Neural crest cell (in vitro differentiated cells): Measurements from ENCODE around the gene LRTM2. TPM values are rescaled to one million over a fixed set of nuclear protein-coding genes. Genes with fewer than 3 reads are reported as not detected.

Experiments
- DNase-seq: peaks from one replicate; pipeline ENCODE4 v3.0.0; 2021; ENCODE audit warnings: low read depth, mixed read lengths, low spot score
- H3K27ac Mint-ChIP-seq: one replicate; pipeline ENCODE4 v1.8.0; 2021; ENCODE audit warnings: mild to moderate bottlenecking, mixed read lengths; ENCODE audit not compliant: unreplicated experiment
- H3K27me3 Mint-ChIP-seq: 2 replicates; pipeline ENCODE4 v1.8.0; 2021; ENCODE audit warnings: low read depth, mild to moderate bottlenecking, mixed read lengths
- H3K36me3 Mint-ChIP-seq: 2 replicates; pipeline ENCODE4 v1.8.0; 2021; ENCODE audit warnings: low read depth, mild to moderate bottlenecking, mixed read lengths
- H3K4me1 Mint-ChIP-seq: 2 replicates; pipeline ENCODE4 v1.8.0; 2021; ENCODE audit warnings: mixed read lengths
- H3K4me3 Mint-ChIP-seq: one replicate; pipeline ENCODE4 v1.8.0; 2021; ENCODE audit warnings: mild to moderate bottlenecking, mixed read lengths
- H3K9me3 Mint-ChIP-seq: 2 replicates; pipeline ENCODE4 v1.8.0; 2021; ENCODE audit warnings: mixed read lengths
- total RNA-seq: library from RNA; stranded (reverse); gene quantifications from 2 replicates; pipeline ENCODE4 v1.2.1, GENCODE V29; 2021
- TF ChIP-seq, protein P1 (sequence below): fragments of 200-600 bp; sonication (generic); conservative IDR thresholded peaks from 2 replicates; pipeline ENCODE4 v1.5.0; 2021; ENCODE audit warnings: antibody characterized with exemption, mild to moderate bottlenecking

The LRTM2 gene
- total RNA-seq, 1 donor from 2014 or later: 0.19 TPM

DNA sequence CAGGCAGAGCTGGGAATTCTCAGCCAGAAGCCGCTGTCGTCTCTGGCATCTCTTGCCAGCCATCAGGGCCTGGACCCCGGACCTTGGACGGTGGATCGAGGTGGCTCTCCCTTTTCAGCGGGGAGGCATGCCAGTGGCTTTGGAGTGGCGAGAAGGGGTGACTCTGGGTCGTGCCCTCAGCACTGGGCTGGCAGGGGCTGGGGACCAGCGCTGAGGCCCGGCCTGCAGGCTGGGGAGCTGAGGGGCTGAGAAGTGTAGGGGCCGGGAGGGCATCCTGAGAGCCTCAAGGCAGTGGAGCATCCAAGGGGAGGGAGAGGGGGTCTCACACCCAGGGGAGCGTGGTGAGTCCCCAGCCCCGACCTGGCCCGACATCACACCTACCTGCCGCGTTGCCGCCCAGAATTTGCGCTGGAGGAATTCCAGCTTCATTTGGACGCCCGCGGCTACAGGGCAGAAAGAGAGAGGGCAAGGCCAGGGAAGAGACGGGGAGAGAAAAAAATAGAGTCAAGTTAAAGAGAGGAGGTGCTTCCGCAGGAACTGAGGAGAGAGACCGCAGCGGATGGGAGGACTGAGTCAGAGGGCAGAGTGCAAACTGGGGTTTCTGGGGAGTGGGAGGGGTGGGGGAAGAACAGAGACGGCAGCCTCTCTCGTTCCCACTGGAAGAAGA, 9.0 kb upstream of the LRTM2 start:
- TF ChIP-seq, protein P1, sequence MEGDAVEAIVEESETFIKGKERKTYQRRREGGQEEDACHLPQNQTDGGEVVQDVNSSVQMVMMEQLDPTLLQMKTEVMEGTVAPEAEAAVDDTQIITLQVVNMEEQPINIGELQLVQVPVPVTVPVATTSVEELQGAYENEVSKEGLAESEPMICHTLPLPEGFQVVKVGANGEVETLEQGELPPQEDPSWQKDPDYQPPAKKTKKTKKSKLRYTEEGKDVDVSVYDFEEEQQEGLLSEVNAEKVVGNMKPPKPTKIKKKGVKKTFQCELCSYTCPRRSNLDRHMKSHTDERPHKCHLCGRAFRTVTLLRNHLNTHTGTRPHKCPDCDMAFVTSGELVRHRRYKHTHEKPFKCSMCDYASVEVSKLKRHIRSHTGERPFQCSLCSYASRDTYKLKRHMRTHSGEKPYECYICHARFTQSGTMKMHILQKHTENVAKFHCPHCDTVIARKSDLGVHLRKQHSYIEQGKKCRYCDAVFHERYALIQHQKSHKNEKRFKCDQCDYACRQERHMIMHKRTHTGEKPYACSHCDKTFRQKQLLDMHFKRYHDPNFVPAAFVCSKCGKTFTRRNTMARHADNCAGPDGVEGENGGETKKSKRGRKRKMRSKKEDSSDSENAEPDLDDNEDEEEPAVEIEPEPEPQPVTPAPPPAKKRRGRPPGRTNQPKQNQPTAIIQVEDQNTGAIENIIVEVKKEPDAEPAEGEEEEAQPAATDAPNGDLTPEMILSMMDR: no peak
- Mint-ChIP-seq H3K4me1 (peaks cover 39% of the 10 kb centered on the region), H3K27me3 (no peaks in the 10 kb centered on the region), H3K36me3 (no peaks in the 10 kb centered on the region), H3K27ac (no peak overlapping the region), H3K9me3 (no peaks in the 10 kb centered on the region), H3K4me3 (no peak overlapping the region)
- DNase-seq: no peak

DNA sequence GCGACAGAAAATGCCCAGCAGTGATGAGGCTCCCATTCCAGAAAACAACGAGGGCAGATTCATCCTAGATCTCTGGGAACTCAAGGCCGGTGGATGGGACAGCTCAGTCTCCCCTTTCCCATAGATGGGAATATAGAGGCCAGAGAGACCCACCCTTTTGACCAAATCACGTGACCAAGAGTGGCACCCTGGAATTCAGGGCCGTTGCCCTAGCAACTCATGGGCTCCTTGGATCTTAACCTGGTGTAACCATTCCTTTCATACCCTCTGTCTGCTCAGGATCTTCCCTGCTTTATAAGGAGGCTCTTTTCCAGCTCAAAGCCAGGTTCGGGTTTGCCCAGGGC, 8.4 kb upstream of the LRTM2 start:
- TF ChIP-seq, protein P1: no peak
- H3K36me3 Mint-ChIP-seq: peaks cover 2% of the 10 kb centered on the region
- no peak overlapping the region for H3K27ac Mint-ChIP-seq
- H3K27me3 Mint-ChIP-seq: no peaks in the 10 kb centered on the region
- peaks cover 44% of the 10 kb centered on the region for H3K4me1 Mint-ChIP-seq
- no peak for DNase-seq
- H3K4me3 Mint-ChIP-seq: no peak overlapping the region
- no peaks in the 10 kb centered on the region for H3K9me3 Mint-ChIP-seq

- TF ChIP-seq, protein P1: no peak
- H3K27ac Mint-ChIP-seq: no peak overlapping the region
- H3K9me3 Mint-ChIP-seq: no peaks in the 10 kb centered on the region
- no peaks in the 10 kb centered on the region for H3K27me3 Mint-ChIP-seq
- H3K4me1 Mint-ChIP-seq: peaks cover 46% of the 10 kb centered on the region
- peaks cover 2% of the 10 kb centered on the region for H3K36me3 Mint-ChIP-seq
- no peak for DNase-seq
- H3K4me3 Mint-ChIP-seq: no peak overlapping the region
These were observed 7.6 kb upstream of the LRTM2 start for GRCh38 chr12:1812650-1813302.

GRCh38 chr12:1814266-1814665, 6.1 kb upstream of the LRTM2 start:
- TF ChIP-seq, protein P1: no peak
- Mint-ChIP-seq H3K9me3 (no peaks in the 10 kb centered on the region), H3K27me3 (peaks cover 4% of the 10 kb centered on the region), H3K27ac (no peak overlapping the region), H3K36me3 (peaks cover 2% of the 10 kb centered on the region), H3K4me1 (peaks cover 51% of the 10 kb centered on the region), H3K4me3 (no peak overlapping the region)
- no peak for DNase-seq

DNA sequence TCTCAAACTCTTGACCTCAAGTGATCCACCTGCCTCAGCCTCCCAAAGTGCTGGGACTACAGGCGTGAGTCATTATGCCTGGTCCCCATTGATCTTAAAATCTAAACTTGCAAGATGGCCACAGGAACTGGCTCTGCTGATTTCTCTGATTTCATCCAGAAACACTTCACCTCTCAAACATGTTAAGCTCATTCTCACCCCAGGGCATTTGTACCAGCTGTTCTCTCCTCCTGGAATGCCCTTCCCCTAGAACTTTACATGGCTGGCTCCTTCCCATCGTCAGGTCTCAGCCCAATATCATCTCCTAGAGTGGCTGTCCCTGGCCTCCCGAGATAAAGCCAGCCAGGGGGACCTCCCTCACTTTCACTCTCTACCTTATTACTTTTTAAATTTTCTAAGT, 5.3 kb upstream of the LRTM2 start:
- TF ChIP-seq, protein P1: no peak
- no peak for DNase-seq
- no peak overlapping the region for H3K4me3 Mint-ChIP-seq
- H3K9me3 Mint-ChIP-seq: no peaks in the 10 kb centered on the region
- H3K4me1 Mint-ChIP-seq: peaks cover 56% of the 10 kb centered on the region
- H3K27ac Mint-ChIP-seq: no peak overlapping the region
- peaks cover 2% of the 10 kb centered on the region for H3K36me3 Mint-ChIP-seq
- H3K27me3 Mint-ChIP-seq: peaks cover 13% of the 10 kb centered on the region
